Vagina (tissue), 2 donors: ENCODE results near the gene MAGEA8. TPM values are rescaled to one million over a fixed set of nuclear protein-coding genes. Genes with fewer than 3 reads are reported as not detected.
"Not testable (repeated sequence)": the region's sequence is repeated elsewhere in the genome, so short reads cannot be mapped to it uniquely, and the experiment has no call there.

Source experiments
- DNase-seq, 2 donors: peaks; one replicate each; pipeline ENCODE4 v3.0.0-alpha.2; 2017; ENCODE audit errors: extremely low spot score in 2 of 2
- H3K27ac ChIP-seq: fragments of 200-600 bp; sonication (generic); one replicate; pipeline ENCODE4 v1.5.1; 2019
- H3K27me3 ChIP-seq: fragments of 200-600 bp; sonication (generic); one replicate; pipeline ENCODE4 v1.5.1; 2019
- H3K36me3 ChIP-seq, 2 donors: fragments of 200-600 bp; sonication (generic); one replicate each; pipeline ENCODE4 v1.5.1; 2017 to 2019
- H3K4me1 ChIP-seq: fragments of 200-600 bp; sonication (generic); one replicate; pipeline ENCODE4 v1.5.1; 2019
- H3K4me3 ChIP-seq, 2 donors: fragments of 200-600 bp; sonication (generic); 1 replicate in 1 of 2; 2 replicates in 1 of 2; pipeline ENCODE4 v1.5.1; 2016 to 2019
- H3K9me3 ChIP-seq: fragments of 200-600 bp; sonication (generic); one replicate; pipeline ENCODE4 v1.5.1; 2019
- CTCF ChIP-seq, 3 experiments: fragments of 450-650 bp in 2 of 3; fragments of 200-600 bp in 1 of 3; sonication (generic) in 1 of 3; IDR thresholded peaks; one replicate each; pipeline ENCODE4 v1.5.1; 2017 to 2019; ENCODE audit warnings: antibody characterized with exemption in 3 of 3, mild to moderate bottlenecking in 2 of 3, moderate library complexity in 2 of 3
- POLR2A ChIP-seq, 2 donors: fragments of 450-650 bp; IDR thresholded peaks; one replicate each; pipeline ENCODE4 v1.6.1; 2017; ENCODE audit warnings: antibody characterized with exemption in 2 of 2, mild to moderate bottlenecking in 2 of 2, moderate library complexity in 2 of 2
- POLR2AphosphoS5 ChIP-seq, 2 donors: sonication (generic); formaldehyde crosslinking; IDR thresholded peaks; one replicate each; pipeline ENCODE4 v1.9.0; 2017; ENCODE audit warnings: antibody characterized with exemption in 2 of 2, mild to moderate bottlenecking in 2 of 2, low read depth in 1 of 2; ENCODE audit not compliant: insufficient read depth in 1 of 2
- intact Hi-C: fragments of 100-400 bp; cut with DNase I; formaldehyde crosslinking; loops from one replicate; pipeline ENCODE4 v1.15.1; 2023
- total RNA-seq: library from RNA; depleted of rRNA; stranded (reverse); fragments of >200 nt; gene quantifications from one replicate; pipeline ENCODE4 v1.2.3, GENCODE V29; 2016

MAGEA8 gene, protein sequence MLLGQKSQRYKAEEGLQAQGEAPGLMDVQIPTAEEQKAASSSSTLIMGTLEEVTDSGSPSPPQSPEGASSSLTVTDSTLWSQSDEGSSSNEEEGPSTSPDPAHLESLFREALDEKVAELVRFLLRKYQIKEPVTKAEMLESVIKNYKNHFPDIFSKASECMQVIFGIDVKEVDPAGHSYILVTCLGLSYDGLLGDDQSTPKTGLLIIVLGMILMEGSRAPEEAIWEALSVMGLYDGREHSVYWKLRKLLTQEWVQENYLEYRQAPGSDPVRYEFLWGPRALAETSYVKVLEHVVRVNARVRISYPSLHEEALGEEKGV
- not detected for total RNA-seq

DNA sequence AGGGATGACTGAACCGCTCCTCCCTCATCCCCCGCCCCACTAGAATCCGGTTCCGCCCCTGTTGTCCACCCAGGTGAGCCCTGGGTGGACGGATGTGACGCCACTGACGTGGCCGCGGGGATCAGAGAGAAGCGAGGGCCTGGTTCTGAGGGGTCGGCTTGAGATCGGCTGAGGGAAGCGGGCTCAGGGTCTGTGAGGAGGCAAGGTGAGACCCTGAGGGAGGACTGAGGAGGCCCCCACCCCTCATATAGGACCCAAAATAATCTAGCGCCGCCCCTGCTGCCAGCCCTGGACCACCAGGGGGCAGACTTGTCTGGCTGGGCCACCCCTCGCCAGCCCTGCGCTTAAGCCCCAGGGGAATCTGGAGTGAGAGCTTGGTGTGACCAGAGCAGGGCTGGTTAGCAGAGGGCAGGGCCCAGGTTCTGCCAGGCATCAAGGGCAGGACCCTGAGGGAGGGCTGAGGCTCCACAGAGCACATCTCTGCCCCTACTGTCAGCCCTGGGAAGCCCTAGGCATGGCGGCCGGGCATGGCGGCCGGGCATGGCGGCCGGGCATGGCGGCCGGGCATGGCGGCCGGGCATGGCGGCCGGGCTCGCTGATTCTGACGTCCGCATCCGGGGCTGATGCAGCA, at the start of gene MAGEA8:
MAGEA8 (plus strand) TSS at position 103 of the 631 bp plus-strand sequence. CDS start 3,090 bp downstream, outside the sequence.
- TF ChIP-seq CTCF (IDR thresholded peaks at IDR 0.05) (no peak), POLR2A (IDR thresholded peaks at IDR 0.05) (no peak), POLR2AphosphoS5 (IDR thresholded peaks at IDR 0.05; ENCODE audit: insufficient read depth in 1 of 2, low read depth in 1 of 2) (no peak)
- Histone ChIP-seq H3K36me3 (no peaks in the 10 kb centered on the region), H3K27ac (no peak within 1 kb of the TSS), H3K4me3 (no peak within 1 kb of the TSS), H3K27me3 (no peaks in the 10 kb centered on the region), H3K4me1 (no peaks in the 10 kb centered on the region), H3K9me3 (no peaks in the 10 kb centered on the region)
- intact Hi-C loops, result no loop called here
- DNase-seq, result no peak

GRCh38 chrX:149831473-149831872, 49.5 kb upstream of the MAGEA8 start:
- Histone ChIP-seq H3K9me3 (no peaks in the 10 kb centered on the region), H3K4me1 (no peaks in the 10 kb centered on the region), H3K27me3 (no peaks in the 10 kb centered on the region), H3K27ac (no peak overlapping the region), H3K4me3 (no peak overlapping the region), H3K36me3 (no peaks in the 10 kb centered on the region)
- intact Hi-C loops, result loop anchor here (5.0 kb wide), 1 partner anchor 1974 kb away; no protein-coding TSS in a partner anchor
- DNase-seq, result no peak
- TF ChIP-seq POLR2A (IDR thresholded peaks at IDR 0.05) (no peak), POLR2AphosphoS5 (IDR thresholded peaks at IDR 0.05; ENCODE audit: insufficient read depth in 1 of 2, low read depth in 1 of 2) (no peak), CTCF (IDR thresholded peaks at IDR 0.05) (no peak)

DNA sequence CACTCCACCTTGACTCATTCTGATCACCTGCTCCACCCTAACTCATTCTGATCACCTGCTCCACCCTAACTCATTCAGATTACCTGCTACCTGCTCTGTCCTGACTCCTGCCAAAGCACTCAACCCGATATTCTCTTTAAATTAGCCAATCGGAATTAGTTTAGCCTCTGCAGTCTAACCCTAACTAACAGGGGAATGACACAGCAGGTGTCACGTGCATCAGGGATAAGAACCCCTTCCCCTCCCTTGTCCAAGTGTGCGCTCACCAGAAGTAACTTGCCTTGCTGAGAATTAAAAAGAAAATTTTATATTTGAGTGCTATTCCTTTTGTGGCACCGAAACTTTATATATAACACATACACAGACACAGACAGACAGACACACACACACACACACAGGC, 44.3 kb upstream of the MAGEA8 start:
- H3K9me3 ChIP-seq, result not testable (repeated sequence)

DNA sequence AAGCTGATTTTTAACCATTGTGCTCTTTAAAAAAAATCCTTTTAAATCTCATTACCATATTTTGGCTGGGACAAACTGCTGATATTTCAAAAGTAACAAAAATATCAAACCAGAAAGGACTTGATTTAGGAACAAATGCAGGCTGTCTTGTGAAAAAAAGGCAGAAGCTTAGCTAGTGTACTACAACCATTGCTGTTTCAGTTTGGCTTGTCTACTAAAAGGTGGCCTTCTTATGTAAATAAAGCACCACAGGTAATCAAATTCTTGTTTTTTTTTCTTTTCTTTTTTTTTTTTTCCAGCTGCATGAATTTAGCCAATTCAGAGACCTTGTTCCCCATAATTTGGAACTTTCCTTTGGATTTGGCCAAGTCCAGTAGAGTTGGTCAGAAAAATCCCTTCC, 43.8 kb upstream of the MAGEA8 start:
- Histone ChIP-seq H3K27ac (no peak overlapping the region), H3K36me3 (no peaks in the 10 kb centered on the region), H3K4me1 (no peaks in the 10 kb centered on the region), H3K9me3 (no peaks in the 10 kb centered on the region), H3K27me3 (no peaks in the 10 kb centered on the region), H3K4me3 (no peak overlapping the region)
- no peak for TF ChIP-seq POLR2AphosphoS5 (IDR thresholded peaks at IDR 0.05; ENCODE audit: insufficient read depth in 1 of 2, low read depth in 1 of 2)
- no peak for TF ChIP-seq POLR2A (IDR thresholded peaks at IDR 0.05)
- no peak for TF ChIP-seq CTCF (IDR thresholded peaks at IDR 0.05)
- intact Hi-C loops, result no loop called here
- DNase-seq, result no peak

More for the DNA sequence above, 44.3 kb upstream of the MAGEA8 start:
- H3K27ac ChIP-seq, H3K4me1 ChIP-seq, H3K4me3 ChIP-seq, H3K27me3 ChIP-seq, H3K36me3 ChIP-seq, DNase-seq, intact Hi-C loops: not testable (repeated sequence)

DNA sequence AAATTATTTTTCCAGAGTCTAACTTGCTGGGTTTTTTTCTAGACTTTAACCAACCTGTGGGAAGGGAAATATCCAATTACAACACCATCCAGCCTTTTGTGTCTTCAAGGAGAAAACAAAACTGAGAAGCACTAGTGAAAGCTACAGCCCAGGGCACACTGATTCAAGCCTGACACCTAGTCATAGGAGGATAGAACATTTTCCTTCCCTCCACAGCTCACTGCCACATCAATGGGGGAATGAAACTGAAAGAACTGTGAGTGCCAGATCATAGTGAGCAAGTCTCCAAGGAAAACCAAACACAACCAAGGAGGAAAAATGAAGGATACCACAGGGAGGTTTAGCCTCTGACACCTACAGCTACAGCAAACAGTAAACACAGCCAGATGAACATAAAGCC, 43.3 kb upstream of the MAGEA8 start:
- no peaks in the 10 kb centered on the region for H3K27me3 ChIP-seq
- intact Hi-C loops, result no loop called here

More for the DNA sequence above, 43.3 kb upstream of the MAGEA8 start:
- no peaks in the 10 kb centered on the region for H3K4me1 ChIP-seq
- H3K9me3 ChIP-seq, result no peaks in the 10 kb centered on the region
- H3K27ac ChIP-seq, result no peak overlapping the region
- no peaks in the 10 kb centered on the region for H3K36me3 ChIP-seq
- TF ChIP-seq CTCF (IDR thresholded peaks at IDR 0.05), result no peak
- no peak for TF ChIP-seq POLR2AphosphoS5 (IDR thresholded peaks at IDR 0.05; ENCODE audit: insufficient read depth in 1 of 2, low read depth in 1 of 2)
- TF ChIP-seq POLR2A (IDR thresholded peaks at IDR 0.05), result no peak
- no peak overlapping the region for H3K4me3 ChIP-seq
- no peak for DNase-seq
